ENCODE data around the gene LSAMP. TPM values are rescaled to one million over a fixed set of nuclear protein-coding genes. Genes with fewer than 3 reads are reported as not detected.

LSAMP gene
- total RNA-seq, 1 experiment from 2014 or later, result 0.15 TPM

GRCh38 chr3:116033516-116033915 lies 411.8 kb downstream of the LSAMP start:
- DNase-seq (no peak), ATAC-seq (no peak)
- intact Hi-C loops (cut with micrococcal nuclease), result no loop called here
- Histone ChIP-seq H3K36me3 (ENCODE audit: low read depth, low read length) (no peaks in the 10 kb centered on the region), H3K4me1 (ENCODE audit: insufficient read depth, low read length) (no peaks in the 10 kb centered on the region), H3K27me3 (ENCODE audit: low read length) (no peaks in the 10 kb centered on the region), H2AFZ (ENCODE audit: low read length) (no peak overlapping the region), H4K20me1 (ENCODE audit: low read length) (no peaks in the 10 kb centered on the region), H3K27ac (ENCODE audit: low read length) (no peak overlapping the region), H3K9me2 (replicated peaks; ENCODE audit: low read length) (no peaks in the 10 kb centered on the region), H3F3A (ENCODE audit: low read length, unreplicated experiment) (no peaks in the 10 kb centered on the region), H3K9ac (ENCODE audit: low read length) (no peak overlapping the region), H3K9me3 (ENCODE audit: low read length) (no peaks in the 10 kb centered on the region), H3K4me2 (ENCODE audit: low read length) (no peak overlapping the region), H3K79me2 (ENCODE audit: low read length) (no peaks in the 10 kb centered on the region), H3K4me3 (ENCODE audit: low read length) (no peak overlapping the region)
- CTCF ChIA-PET, result no interaction called here
- POLR2A ChIA-PET (ENCODE audit: unreplicated experiment), result no interaction called here
- TF ChIP-seq CTCF (conservative IDR thresholded peaks at IDR 0.05; ENCODE audit: low read depth, low read length) (no peak), EZH2 (IDR thresholded peaks at IDR 0.05; ENCODE audit: low read length, unreplicated experiment) (no peak), EZH2phosphoT487 (IDR thresholded peaks at IDR 0.05; ENCODE audit: borderline replicate concordance, low read length) (no peak)
- BruUV-seq (replicated peaks), result no TSS peak

- no peaks in the 10 kb centered on the region for H3K9me2 ChIP-seq (replicated peaks; ENCODE audit: low read length)
- ATAC-seq (no peak), DNase-seq (no peak)
- H3K9me3 ChIP-seq (ENCODE audit: low read length), result no peaks in the 10 kb centered on the region
- H3K9ac ChIP-seq (ENCODE audit: low read length), result no peak overlapping the region
- H3F3A ChIP-seq (ENCODE audit: low read length, unreplicated experiment), result no peaks in the 10 kb centered on the region
- H3K36me3 ChIP-seq (ENCODE audit: low read depth, low read length), result no peaks in the 10 kb centered on the region
- BruUV-seq (replicated peaks), result no TSS peak
- POLR2A ChIA-PET (ENCODE audit: unreplicated experiment), result no interaction called here
- no peaks in the 10 kb centered on the region for H3K79me2 ChIP-seq (ENCODE audit: low read length)
- H3K4me3 ChIP-seq (ENCODE audit: low read length), result no peak overlapping the region
- no peaks in the 10 kb centered on the region for H3K4me1 ChIP-seq (ENCODE audit: insufficient read depth, low read length)
- no peak overlapping the region for H3K4me2 ChIP-seq (ENCODE audit: low read length)
- no peaks in the 10 kb centered on the region for H3K27me3 ChIP-seq (ENCODE audit: low read length)
- no peak overlapping the region for H2AFZ ChIP-seq (ENCODE audit: low read length)
- no peak overlapping the region for H3K27ac ChIP-seq (ENCODE audit: low read length)
- CTCF ChIA-PET, result interaction anchor here (0.6 to 0.7 kb wide), 2 partner anchors 992 to 1646 kb away, joined by 3 to 4 read pairs; no protein-coding TSS in a partner anchor
- H4K20me1 ChIP-seq (ENCODE audit: low read length), result no peaks in the 10 kb centered on the region
- TF ChIP-seq CTCF (conservative IDR thresholded peaks at IDR 0.05; ENCODE audit: low read depth, low read length), result no peak
- TF ChIP-seq EZH2phosphoT487 (IDR thresholded peaks at IDR 0.05; ENCODE audit: borderline replicate concordance, low read length), result no peak
- TF ChIP-seq EZH2 (IDR thresholded peaks at IDR 0.05; ENCODE audit: low read length, unreplicated experiment), result no peak
- intact Hi-C loops (cut with micrococcal nuclease), result no loop called here
Measured at GRCh38 chr3:116032176-116032575, 413.1 kb downstream of the LSAMP start.

- intact Hi-C loops (cut with micrococcal nuclease), result no loop called here
- DNase-seq (no peak), ATAC-seq (no peak)
- no peak overlapping the region for H3K4me3 ChIP-seq (ENCODE audit: low read length)
- no peak overlapping the region for H3K27ac ChIP-seq (ENCODE audit: low read length)
- H3K79me2 ChIP-seq (ENCODE audit: low read length), result no peaks in the 10 kb centered on the region
- no peaks in the 10 kb centered on the region for H3K4me1 ChIP-seq (ENCODE audit: insufficient read depth, low read length)
- no peak overlapping the region for H2AFZ ChIP-seq (ENCODE audit: low read length)
- no peaks in the 10 kb centered on the region for H3K36me3 ChIP-seq (ENCODE audit: low read depth, low read length)
- TF ChIP-seq EZH2phosphoT487 (IDR thresholded peaks at IDR 0.05; ENCODE audit: borderline replicate concordance, low read length) (no peak), EZH2 (IDR thresholded peaks at IDR 0.05; ENCODE audit: low read length, unreplicated experiment) (no peak), CTCF (conservative IDR thresholded peaks at IDR 0.05; ENCODE audit: low read depth, low read length) (no peak)
- H3K9me2 ChIP-seq (replicated peaks; ENCODE audit: low read length), result no peaks in the 10 kb centered on the region
- H3K27me3 ChIP-seq (ENCODE audit: low read length), result no peaks in the 10 kb centered on the region
- no peak overlapping the region for H3K9ac ChIP-seq (ENCODE audit: low read length)
- H4K20me1 ChIP-seq (ENCODE audit: low read length), result no peaks in the 10 kb centered on the region
- no peaks in the 10 kb centered on the region for H3K9me3 ChIP-seq (ENCODE audit: low read length)
- H3K4me2 ChIP-seq (ENCODE audit: low read length), result no peak overlapping the region
- POLR2A ChIA-PET (ENCODE audit: unreplicated experiment), result no interaction called here
- CTCF ChIA-PET, result interaction anchor here (0.7 kb wide), 1 partner anchor 1875 kb away, joined by 3 read pairs; no protein-coding TSS in a partner anchor
- BruUV-seq (replicated peaks), result no TSS peak
- no peaks in the 10 kb centered on the region for H3F3A ChIP-seq (ENCODE audit: low read length, unreplicated experiment)
Measured at GRCh38 chr3:116030131-116030850, 415.0 kb downstream of the LSAMP start.

All from PC-3 (cell line).